Hepatocyte (in vitro differentiated cells): ENCODE measurements around the gene GP1BB.

ENCODE experiments used
- CTCF ChIP-seq: fragments of 200-600 bp; sonication (generic); IDR thresholded peaks from 2 replicates; pipeline ENCODE4 v1.5.1; 2016; ENCODE audit warnings: antibody characterized with exemption, mild to moderate bottlenecking; ENCODE audit not compliant: poor library complexity
- EZH2 ChIP-seq: fragments of 200-600 bp; sonication (generic); IDR thresholded peaks from 2 replicates; pipeline ENCODE4 v1.6.1; 2016; ENCODE audit warnings: antibody characterized with exemption, mild to moderate bottlenecking, borderline replicate concordance

- TF ChIP-seq CTCF, result no peak
- TF ChIP-seq EZH2, result no peak
These were observed 21.8 kb upstream of the GP1BB start for GRCh38 chr22:19701420-19702145.
